Right atrium auricular region (tissue), 2 donors: Measurements from ENCODE around the gene PKLR. TPM values are rescaled to one million over a fixed set of nuclear protein-coding genes. Genes with fewer than 3 reads are reported as not detected.
"Not testable (repeated sequence)": the region's sequence is repeated elsewhere in the genome, so short reads cannot be mapped to it uniquely, and the experiment has no call there.

ENCODE experiments used
- DNase-seq: peaks from one replicate; pipeline ENCODE4 v3.0.0-alpha.2; 2019; ENCODE audit warnings: low spot score
- H3K27ac ChIP-seq, 2 donors: fragments of 200-600 bp; sonication (generic); 1 replicate in 1 of 2; 2 replicates in 1 of 2; pipeline ENCODE4 v1.5.1; 2016 to 2019
- H3K27me3 ChIP-seq, 2 donors: fragments of 200-600 bp; sonication (generic); one replicate each; pipeline versions ENCODE4 v1.5.1 to v1.6.0; 2017 to 2019
- H3K36me3 ChIP-seq: fragments of 200-600 bp; sonication (generic); one replicate; pipeline ENCODE4 v1.5.1; 2016
- H3K4me1 ChIP-seq, 2 donors: fragments of 200-600 bp; sonication (generic); one replicate each; pipeline versions ENCODE4 v1.5.1 to v1.6.0; 2017 to 2019
- H3K4me3 ChIP-seq, 2 donors: fragments of 200-600 bp; sonication (generic); 1 replicate in 1 of 2; 2 replicates in 1 of 2; pipeline ENCODE4 v1.5.1; 2017 to 2019; ENCODE audit warnings: mild to moderate bottlenecking in 1 of 2, moderate library complexity in 1 of 2
- H3K9me3 ChIP-seq, 2 donors: fragments of 200-600 bp; sonication (generic); one replicate each; pipeline ENCODE4 v1.5.1; 2019
- CTCF ChIP-seq, 2 donors: fragments of 200-600 bp; sonication (generic); IDR thresholded peaks; one replicate each; pipeline ENCODE4 v1.5.1; 2019; ENCODE audit warnings: antibody characterized with exemption in 2 of 2
- total RNA-seq, 2 donors: library from RNA; depleted of rRNA; stranded (reverse); fragments of >200 nt; gene quantifications; one replicate each; pipeline ENCODE4 v1.1.0, GENCODE V29; 2016

Gene PKLR
- total RNA-seq = not detected

- Histone ChIP-seq H3K27ac (no peak within 1 kb of the TSS), H3K4me1 (no peaks in the 10 kb centered on the region), H3K27me3 (no peaks in the 10 kb centered on the region), H3K9me3 (no peaks in the 10 kb centered on the region), H3K36me3 (no peaks in the 10 kb centered on the region), H3K4me3 (no peak within 1 kb of the TSS)
- no peak for TF ChIP-seq CTCF (IDR thresholded peaks at IDR 0.05)
- no peak for DNase-seq
Observed at GRCh38 chr1:155301342-155301841, at the start of gene PKLR. Gene PKLR (minus strand): TSS chr1:155301438. CDS start chr1:155301395, 43 bp downstream.

- no peak for TF ChIP-seq CTCF (IDR thresholded peaks at IDR 0.05)
- H3K27me3 ChIP-seq = no peaks in the 10 kb centered on the region
Observed at GRCh38 chr1:155342842-155343241, 41.6 kb upstream of the PKLR start.

GRCh38 chr1:155339515-155340097 is 38.4 kb upstream of the PKLR start:
- Histone ChIP-seq H3K27ac (no peak overlapping the region), H3K36me3 (peaks cover 77% of the 10 kb centered on the region), H3K9me3 (no peaks in the 10 kb centered on the region), H3K4me3 (no peak overlapping the region), H3K4me1 (no peaks in the 10 kb centered on the region), H3K27me3 (no peaks in the 10 kb centered on the region)
- TF ChIP-seq CTCF (IDR thresholded peaks at IDR 0.05) = no peak
- DNase-seq = no peak

More at GRCh38 chr1:155342842-155343241, 41.6 kb upstream of the PKLR start:
- Histone ChIP-seq H3K9me3 (no peaks in the 10 kb centered on the region), H3K36me3 (peaks cover 92% of the 10 kb centered on the region), H3K4me3 (no peak overlapping the region), H3K27ac (no peak overlapping the region), H3K4me1 (no peaks in the 10 kb centered on the region)
- DNase-seq = no peak

- no peak for DNase-seq
- no peak overlapping the region for H3K27ac ChIP-seq
- no peaks in the 10 kb centered on the region for H3K4me1 ChIP-seq
- H3K27me3 ChIP-seq = no peaks in the 10 kb centered on the region
- no peak overlapping the region for H3K4me3 ChIP-seq
- peaks cover 45% of the 10 kb centered on the region for H3K36me3 ChIP-seq
- no peak for TF ChIP-seq CTCF (IDR thresholded peaks at IDR 0.05)
- H3K9me3 ChIP-seq = no peaks in the 10 kb centered on the region
Observed at GRCh38 chr1:155334962-155335361, 33.7 kb upstream of the PKLR start.

- H3K27me3 ChIP-seq = no peaks in the 10 kb centered on the region
- H3K9me3 ChIP-seq = no peaks in the 10 kb centered on the region
- no peak for DNase-seq
- H3K4me3 ChIP-seq = no peak overlapping the region
- TF ChIP-seq CTCF (IDR thresholded peaks at IDR 0.05) = no peak
- H3K36me3 ChIP-seq = peaks cover 33% of the 10 kb centered on the region
- peaks cover 0 to 10% of the 10 kb centered on the region in 2 donors for H3K4me1 ChIP-seq
- H3K27ac ChIP-seq = no peak overlapping the region
Observed at GRCh38 chr1:155329980-155330598, 28.9 kb upstream of the PKLR start.

GRCh38 chr1:155328856-155329255 is 27.6 kb upstream of the PKLR start:
- H3K4me3 ChIP-seq, H3K9me3 ChIP-seq, H3K27me3 ChIP-seq, H3K27ac ChIP-seq, DNase-seq: not testable (repeated sequence)
- Histone ChIP-seq H3K4me1 (peaks cover 0 to 15% of the 10 kb centered on the region in 2 donors), H3K36me3 (peaks cover 33% of the 10 kb centered on the region)
